GM23338 (cell line): ENCODE data around the gene SAMD4A. TPM values are rescaled to one million over a fixed set of nuclear protein-coding genes. Genes with fewer than 3 reads are reported as not detected.

Source experiments
- ATAC-seq: fragments of 200-7000 bp; cut with Tn5 transposase; 3 replicates; pipeline ENCODE4 v1.9.1; 2020
- DNase-seq: peaks from one replicate; pipeline ENCODE4 v3.0.0-alpha.2; 2015; ENCODE audit warnings: low spot score
- H2AFZ ChIP-seq: fragments of 200-600 bp; sonication (generic); 2 replicates; pipeline ENCODE4 v1.8.0; 2016; ENCODE audit warnings: antibody characterized with exemption, mild to moderate bottlenecking, moderate library complexity
- H3F3A ChIP-seq: fragments of 200-600 bp; sonication (generic); replicated peaks from 2 replicates; pipeline ENCODE4 v1.8.0; 2017; ENCODE audit warnings: antibody characterized with exemption, mixed run types, low read depth
- H3K27ac ChIP-seq: fragments of 200-600 bp; sonication (generic); 2 replicates; pipeline ENCODE4 v1.6.1; 2016; ENCODE audit warnings: low read depth
- H3K27me3 ChIP-seq: fragments of 200-600 bp; sonication (generic); 2 replicates; pipeline ENCODE4 v1.8.0; 2016; ENCODE audit warnings: mild to moderate bottlenecking, mixed run types, moderate library complexity; ENCODE audit not compliant: insufficient read depth
- H3K36me3 ChIP-seq: fragments of 200-600 bp; sonication (generic); 2 replicates; pipeline ENCODE4 v1.8.0; 2016; ENCODE audit warnings: mild to moderate bottlenecking; ENCODE audit not compliant: insufficient read depth
- H3K4me1 ChIP-seq: fragments of 200-600 bp; sonication (generic); 2 replicates; pipeline ENCODE4 v1.8.0; 2016; ENCODE audit warnings: mild to moderate bottlenecking, moderate library complexity; ENCODE audit not compliant: insufficient read depth
- H3K4me2 ChIP-seq: fragments of 200-600 bp; sonication (generic); 2 replicates; pipeline ENCODE4 v1.7.1; 2017; ENCODE audit warnings: mixed run types
- H3K4me3 ChIP-seq: fragments of 200-600 bp; sonication (generic); 2 replicates; pipeline ENCODE4 v1.6.1; 2016; ENCODE audit warnings: mixed run types
- H3K79me2 ChIP-seq: fragments of 200-600 bp; sonication (generic); replicated peaks from 2 replicates; pipeline ENCODE4 v1.8.0; 2017; ENCODE audit warnings: mild to moderate bottlenecking; ENCODE audit not compliant: insufficient read depth
- H3K9me2 ChIP-seq: fragments of 200-600 bp; sonication (generic); 2 replicates; pipeline ENCODE4 v1.8.0; 2017; ENCODE audit not compliant: insufficient read depth
- H4K20me1 ChIP-seq: fragments of 200-600 bp; sonication (generic); replicated peaks from 2 replicates; pipeline ENCODE4 v1.8.0; 2017; ENCODE audit warnings: mild to moderate bottlenecking; ENCODE audit not compliant: insufficient read depth
- H3K27ac Mint-ChIP-seq: 2 replicates; pipeline ENCODE4 v1.8.0; 2020; ENCODE audit warnings: inconsistent platforms, mild to moderate bottlenecking, moderate library complexity, mixed read lengths
- H3K27me3 Mint-ChIP-seq: 3 replicates; pipeline ENCODE4 v1.8.0; 2022; ENCODE audit warnings: low read depth, mild to moderate bottlenecking, moderate library complexity, mixed read lengths, inconsistent platforms; ENCODE audit not compliant: insufficient read depth, poor library complexity
- H3K36me3 Mint-ChIP-seq: 3 replicates; pipeline ENCODE4 v1.8.0; 2021; ENCODE audit warnings: low read depth, mild to moderate bottlenecking, inconsistent platforms, moderate library complexity, mixed read lengths
- H3K4me1 Mint-ChIP-seq: 3 replicates; pipeline ENCODE4 v1.8.0; 2020; ENCODE audit warnings: mild to moderate bottlenecking, inconsistent platforms, mixed read lengths
- H3K4me3 Mint-ChIP-seq: 3 replicates; pipeline ENCODE4 v1.8.0; 2021; ENCODE audit warnings: moderate library complexity, mild to moderate bottlenecking, inconsistent platforms, mixed read lengths
- H3K9me3 Mint-ChIP-seq: 3 replicates; pipeline ENCODE4 v1.8.0; 2020; ENCODE audit warnings: moderate library complexity, mild to moderate bottlenecking, inconsistent platforms, mixed read lengths
- CREB1 ChIP-seq: fragments of 250-450 bp; sonication (Bioruptor Pico); IDR thresholded peaks from 2 replicates; pipeline ENCODE4 v1.5.0; 2020; ENCODE audit warnings: low read depth, mild to moderate bottlenecking, moderate library complexity
- EZH2 ChIP-seq: fragments of 200-600 bp; sonication (generic); IDR thresholded peaks from one replicate; pipeline ENCODE4 v1.8.0; 2017; ENCODE audit warnings: antibody characterized with exemption, mild to moderate bottlenecking, low read depth; ENCODE audit not compliant: unreplicated experiment
- EZH2phosphoT487 ChIP-seq: fragments of 200-600 bp; sonication (generic); IDR thresholded peaks from one replicate; pipeline ENCODE4 v1.8.1; 2018; ENCODE audit warnings: antibody characterized with exemption; ENCODE audit not compliant: unreplicated experiment
- JUNB ChIP-seq: IDR thresholded peaks from one replicate; pipeline ENCODE4 v1.6.1; 2016; ENCODE audit warnings: antibody characterized with exemption; ENCODE audit not compliant: unreplicated experiment
- NANOG ChIP-seq: IDR thresholded peaks from 2 replicates; pipeline ENCODE4 v1.6.1; 2016; ENCODE audit warnings: antibody characterized with exemption, borderline replicate concordance
- ZNF331 ChIP-seq: fragments of 250-450 bp; sonication (Bioruptor Pico); IDR thresholded peaks from 2 replicates; pipeline ENCODE4 v1.5.0; 2020; ENCODE audit warnings: low read depth, mild to moderate bottlenecking, moderate library complexity
- polyA plus RNA-seq: library from polyadenylated mRNA; unstranded; fragments of >200 nt; fragmentation: Nextera tagmentation; extraction: Ambion mirVana; gene quantifications from 2 replicates; pipeline ENCODE4 v1.2.1, GENCODE V29; 2016
- total RNA-seq: library from RNA; depleted of rRNA; stranded (reverse); fragments of >200 nt; shearing (Covaris generic); gene quantifications from 2 replicates; pipeline ENCODE4 v1.2.3, GENCODE V29; 2014
- TF ChIP-seq, protein P1 (sequence below): IDR thresholded peaks from 2 replicates; pipeline ENCODE4 v1.6.1; 2016; ENCODE audit warnings: antibody characterized with exemption
- TF ChIP-seq, protein P2 (sequence below), 2 experiments: fragments of 200-600 bp in 1 of 2; sonication (generic) in 1 of 2; conservative IDR thresholded peaks; 2 replicates each; pipeline versions ENCODE4 v1.5.1 to v1.6.1; 2016 to 2017; ENCODE audit warnings: antibody characterized with exemption in 2 of 2, low read depth in 2 of 2, mild to moderate bottlenecking in 2 of 2, moderate library complexity in 1 of 2
- TF ChIP-seq, protein P3 (sequence below): IDR thresholded peaks from one replicate; pipeline ENCODE4 v1.6.1; 2018; ENCODE audit warnings: antibody characterized with exemption; ENCODE audit not compliant: unreplicated experiment

Gene SAMD4A
- total and polyA plus RNA-seq, 2 experiments from 2014 or later = 1.6 to 6.9 TPM

DNA sequence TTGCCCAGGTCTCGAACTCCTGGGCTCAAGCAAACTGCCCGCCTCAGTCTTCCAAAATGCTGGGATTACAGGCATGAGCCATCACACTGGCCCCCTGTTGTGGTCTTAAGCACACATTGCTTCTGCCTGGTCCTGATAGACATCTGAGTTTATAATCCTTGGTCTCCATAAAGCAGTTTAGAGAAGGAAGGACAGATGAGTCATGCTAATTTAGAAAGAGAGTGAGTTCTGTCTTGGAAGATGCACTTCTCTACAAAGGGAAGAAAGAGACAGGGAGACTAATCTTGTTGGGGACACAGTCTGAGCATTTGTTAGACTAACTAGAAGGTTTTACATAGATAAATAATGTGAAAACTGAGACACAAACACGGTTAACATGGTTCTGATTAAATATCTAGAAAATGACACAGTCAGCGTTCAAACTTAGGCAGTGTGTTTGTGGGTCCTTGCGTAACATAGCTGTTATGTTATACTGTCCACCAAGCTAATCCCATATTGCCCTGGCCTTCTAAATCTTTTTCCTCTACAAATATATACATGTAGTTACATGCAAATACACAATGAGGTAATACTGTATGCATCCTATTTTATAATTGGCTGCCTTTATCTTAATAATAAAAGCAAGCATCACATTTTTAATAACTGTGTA is 31.0 kb downstream of the SAMD4A start:
- Histone ChIP-seq H3K4me3 (no peak overlapping the region), H3F3A (no peaks in the 10 kb centered on the region), H3K9me2 (no peaks in the 10 kb centered on the region), H4K20me1 (no peaks in the 10 kb centered on the region), H3K27me3 (no peaks in the 10 kb centered on the region), H3K4me1 (no peaks in the 10 kb centered on the region), H3K27ac (no peak overlapping the region), H3K36me3 (no peaks in the 10 kb centered on the region), H3K4me2 (no peak overlapping the region), H3K79me2 (no peaks in the 10 kb centered on the region), H2AFZ (no peak overlapping the region)
- no peak for DNase-seq
- Mint-ChIP-seq H3K9me3 (no peaks in the 10 kb centered on the region), H3K27ac (no peak overlapping the region; the same call in 1 of the 2 replicates), H3K4me1 (peaks cover 5% of the 10 kb centered on the region; the same call in 1 of the 3 replicates), H3K36me3 (no peaks in the 10 kb centered on the region), H3K27me3 (no peaks in the 10 kb centered on the region), H3K4me3 (no peak overlapping the region)
- ATAC-seq = no peak
- TF ChIP-seq, protein P1, sequence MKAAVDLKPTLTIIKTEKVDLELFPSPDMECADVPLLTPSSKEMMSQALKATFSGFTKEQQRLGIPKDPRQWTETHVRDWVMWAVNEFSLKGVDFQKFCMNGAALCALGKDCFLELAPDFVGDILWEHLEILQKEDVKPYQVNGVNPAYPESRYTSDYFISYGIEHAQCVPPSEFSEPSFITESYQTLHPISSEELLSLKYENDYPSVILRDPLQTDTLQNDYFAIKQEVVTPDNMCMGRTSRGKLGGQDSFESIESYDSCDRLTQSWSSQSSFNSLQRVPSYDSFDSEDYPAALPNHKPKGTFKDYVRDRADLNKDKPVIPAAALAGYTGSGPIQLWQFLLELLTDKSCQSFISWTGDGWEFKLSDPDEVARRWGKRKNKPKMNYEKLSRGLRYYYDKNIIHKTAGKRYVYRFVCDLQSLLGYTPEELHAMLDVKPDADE = no peak
- TF ChIP-seq JUNB (no peak), CREB1 (CRISPR knock-in tag) (no peak), EZH2phosphoT487 (no peak), EZH2 (no peak)
- TF ChIP-seq, protein P2, sequence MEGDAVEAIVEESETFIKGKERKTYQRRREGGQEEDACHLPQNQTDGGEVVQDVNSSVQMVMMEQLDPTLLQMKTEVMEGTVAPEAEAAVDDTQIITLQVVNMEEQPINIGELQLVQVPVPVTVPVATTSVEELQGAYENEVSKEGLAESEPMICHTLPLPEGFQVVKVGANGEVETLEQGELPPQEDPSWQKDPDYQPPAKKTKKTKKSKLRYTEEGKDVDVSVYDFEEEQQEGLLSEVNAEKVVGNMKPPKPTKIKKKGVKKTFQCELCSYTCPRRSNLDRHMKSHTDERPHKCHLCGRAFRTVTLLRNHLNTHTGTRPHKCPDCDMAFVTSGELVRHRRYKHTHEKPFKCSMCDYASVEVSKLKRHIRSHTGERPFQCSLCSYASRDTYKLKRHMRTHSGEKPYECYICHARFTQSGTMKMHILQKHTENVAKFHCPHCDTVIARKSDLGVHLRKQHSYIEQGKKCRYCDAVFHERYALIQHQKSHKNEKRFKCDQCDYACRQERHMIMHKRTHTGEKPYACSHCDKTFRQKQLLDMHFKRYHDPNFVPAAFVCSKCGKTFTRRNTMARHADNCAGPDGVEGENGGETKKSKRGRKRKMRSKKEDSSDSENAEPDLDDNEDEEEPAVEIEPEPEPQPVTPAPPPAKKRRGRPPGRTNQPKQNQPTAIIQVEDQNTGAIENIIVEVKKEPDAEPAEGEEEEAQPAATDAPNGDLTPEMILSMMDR (conservative IDR thresholded peaks at IDR 0.05; ENCODE audit: low read depth in 2 of 2) = no peak

DNA sequence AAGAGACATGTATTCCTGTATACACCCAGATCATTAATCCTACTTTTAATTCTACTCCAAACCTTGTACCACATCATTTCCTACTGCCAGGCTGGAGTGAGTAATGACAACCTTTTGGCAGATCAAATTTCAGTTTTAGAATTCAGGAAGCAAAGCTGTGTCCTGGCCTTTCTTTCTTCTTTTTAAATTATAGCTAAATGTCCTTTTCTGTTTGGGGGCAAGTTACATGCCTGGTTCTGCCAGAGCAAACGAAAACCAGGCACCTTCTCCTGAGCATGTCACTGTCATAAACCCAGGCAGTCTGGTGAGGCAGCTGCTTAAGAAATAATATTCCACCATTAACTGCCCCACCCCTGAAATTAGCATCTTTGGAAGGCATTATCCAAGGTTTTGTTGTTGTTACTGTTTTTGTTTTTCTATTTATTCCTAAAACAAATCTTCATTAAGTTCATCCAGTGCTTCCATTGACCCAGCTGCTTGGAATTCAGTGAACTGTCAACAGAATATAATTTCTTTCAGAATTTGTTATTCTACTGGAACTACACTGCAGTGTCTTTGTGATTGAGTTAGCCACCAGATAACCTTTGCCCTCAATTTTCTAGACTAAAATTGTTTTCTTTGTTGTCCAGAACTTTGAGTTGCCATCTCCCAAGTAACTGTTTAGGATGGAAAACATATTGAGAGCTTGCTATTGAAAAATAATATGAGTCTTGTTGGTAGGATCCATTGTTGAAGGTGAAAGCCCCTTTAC is 33.2 kb downstream of the SAMD4A start:
- H3K27ac Mint-ChIP-seq = no peak overlapping the region
- no peaks in the 10 kb centered on the region for H3K79me2 ChIP-seq
- H3K4me2 ChIP-seq = no peak overlapping the region
- TF ChIP-seq EZH2phosphoT487 (no peak), ZNF331 (CRISPR knock-in tag) (no peak), EZH2 (no peak), JUNB (no peak), NANOG (no peak)
- TF ChIP-seq, protein P3, sequence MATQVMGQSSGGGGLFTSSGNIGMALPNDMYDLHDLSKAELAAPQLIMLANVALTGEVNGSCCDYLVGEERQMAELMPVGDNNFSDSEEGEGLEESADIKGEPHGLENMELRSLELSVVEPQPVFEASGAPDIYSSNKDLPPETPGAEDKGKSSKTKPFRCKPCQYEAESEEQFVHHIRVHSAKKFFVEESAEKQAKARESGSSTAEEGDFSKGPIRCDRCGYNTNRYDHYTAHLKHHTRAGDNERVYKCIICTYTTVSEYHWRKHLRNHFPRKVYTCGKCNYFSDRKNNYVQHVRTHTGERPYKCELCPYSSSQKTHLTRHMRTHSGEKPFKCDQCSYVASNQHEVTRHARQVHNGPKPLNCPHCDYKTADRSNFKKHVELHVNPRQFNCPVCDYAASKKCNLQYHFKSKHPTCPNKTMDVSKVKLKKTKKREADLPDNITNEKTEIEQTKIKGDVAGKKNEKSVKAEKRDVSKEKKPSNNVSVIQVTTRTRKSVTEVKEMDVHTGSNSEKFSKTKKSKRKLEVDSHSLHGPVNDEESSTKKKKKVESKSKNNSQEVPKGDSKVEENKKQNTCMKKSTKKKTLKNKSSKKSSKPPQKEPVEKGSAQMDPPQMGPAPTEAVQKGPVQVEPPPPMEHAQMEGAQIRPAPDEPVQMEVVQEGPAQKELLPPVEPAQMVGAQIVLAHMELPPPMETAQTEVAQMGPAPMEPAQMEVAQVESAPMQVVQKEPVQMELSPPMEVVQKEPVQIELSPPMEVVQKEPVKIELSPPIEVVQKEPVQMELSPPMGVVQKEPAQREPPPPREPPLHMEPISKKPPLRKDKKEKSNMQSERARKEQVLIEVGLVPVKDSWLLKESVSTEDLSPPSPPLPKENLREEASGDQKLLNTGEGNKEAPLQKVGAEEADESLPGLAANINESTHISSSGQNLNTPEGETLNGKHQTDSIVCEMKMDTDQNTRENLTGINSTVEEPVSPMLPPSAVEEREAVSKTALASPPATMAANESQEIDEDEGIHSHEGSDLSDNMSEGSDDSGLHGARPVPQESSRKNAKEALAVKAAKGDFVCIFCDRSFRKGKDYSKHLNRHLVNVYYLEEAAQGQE = no peak
- TF ChIP-seq, protein P2 (conservative IDR thresholded peaks at IDR 0.05; ENCODE audit: low read depth in 2 of 2) = no peak
- TF ChIP-seq, protein P1 = no peak

More for the DNA sequence above, 33.2 kb downstream of the SAMD4A start:
- Histone ChIP-seq H3K27me3 (no peaks in the 10 kb centered on the region), H3F3A (no peaks in the 10 kb centered on the region), H2AFZ (no peak overlapping the region), H3K9me2 (no peaks in the 10 kb centered on the region), H4K20me1 (no peaks in the 10 kb centered on the region), H3K4me1 (peaks cover 4% of the 10 kb centered on the region; the same call in 1 of the 2 replicates), H3K36me3 (no peaks in the 10 kb centered on the region), H3K27ac (no peak overlapping the region), H3K4me3 (no peak overlapping the region)
- DNase-seq (no peak), ATAC-seq (no peak)
- Mint-ChIP-seq H3K4me1 (peaks cover 7% of the 10 kb centered on the region; the same call in 1 of the 3 replicates), H3K36me3 (no peaks in the 10 kb centered on the region), H3K9me3 (no peaks in the 10 kb centered on the region), H3K4me3 (no peak overlapping the region), H3K27me3 (no peaks in the 10 kb centered on the region)
